AG04450 (cell line): ENCODE results near the gene STK26. TPM values are rescaled to one million over a fixed set of nuclear protein-coding genes. Genes with fewer than 3 reads are reported as not detected.
"Not testable (repeated sequence)": the region's sequence is repeated elsewhere in the genome, so short reads cannot be mapped to it uniquely, and the experiment has no call there.

Experiments
- CTCF ChIA-PET: fragments of 300-600, 350-600 bp; formaldehyde crosslinking; extraction: SDS; loops from one replicate; lab custom pipeline; 2022; ENCODE audit warnings: antibody characterized with exemption, inconsistent platforms; lab: Charles Lee
- POLR2A ChIA-PET: fragments of 350-600 bp; formaldehyde crosslinking; extraction: SDS; loops from one replicate; lab custom pipeline; 2021; ENCODE audit warnings: antibody characterized with exemption, inconsistent platforms; lab: Yijun Ruan, JAX
- DNase-seq: peaks from one replicate; pipeline ENCODE4 v3.0.0-alpha.2; 2011; ENCODE audit warnings: low read depth, low spot score
- H3K27ac ChIP-seq: one replicate; pipeline ENCODE4 v1.5.1; 2012; ENCODE audit warnings: low read depth, low read length, control low read depth
- H3K27me3 ChIP-seq: one replicate; pipeline ENCODE4 v1.6.0; 2012; ENCODE audit warnings: low read length; ENCODE audit not compliant: control insufficient read depth, insufficient read depth
- H3K4me3 ChIP-seq: 2 replicates; pipeline ENCODE4 v1.5.1; 2011; ENCODE audit warnings: mild to moderate bottlenecking, low read depth, low read length, control low read depth
- H3K9me3 ChIP-seq: 2 replicates; pipeline ENCODE4 v1.5.1; 2012; ENCODE audit warnings: low read length; ENCODE audit not compliant: control insufficient read depth, insufficient read depth
- CTCF ChIP-seq: IDR thresholded peaks from 2 replicates; pipeline ENCODE4 v1.5.1; 2011; ENCODE audit warnings: low read depth, low read length, control low read depth, inconsistent platforms
- polyA plus RNA-seq: library from polyadenylated mRNA; depleted of rRNA; stranded (reverse); fragments of >200 nt; gene quantifications from 2 replicates; pipeline ENCODE4 v1.2.3, GENCODE V29; 2011

The STK26 gene
- polyA plus RNA-seq, 1 experiment: 0.61 TPM

- POLR2A ChIA-PET: no interaction called here
- H3K27ac ChIP-seq: no peak overlapping the region
- no peaks in the 10 kb centered on the region for H3K9me3 ChIP-seq
- TF ChIP-seq CTCF: no peak
- H3K27me3 ChIP-seq: no peaks in the 10 kb centered on the region
- H3K4me3 ChIP-seq: no peak overlapping the region
- CTCF ChIA-PET: no interaction called here
- DNase-seq: no peak
Measured at GRCh38 chrX:131987252-131987651, 35.9 kb upstream of the STK26 start.

GRCh38 chrX:131988236-131988635 lies 34.9 kb upstream of the STK26 start:
- H3K4me3 ChIP-seq: no peak overlapping the region
- no peaks in the 10 kb centered on the region for H3K9me3 ChIP-seq
- no peaks in the 10 kb centered on the region for H3K27me3 ChIP-seq
- no peak overlapping the region for H3K27ac ChIP-seq
- TF ChIP-seq CTCF: no peak
- DNase-seq: no peak
- ChIA-PET POLR2A (no interaction called here), CTCF (no interaction called here)

GRCh38 chrX:132001127-132001526 lies 22.0 kb upstream of the STK26 start:
- H3K27ac ChIP-seq: no peak overlapping the region
- H3K4me3 ChIP-seq: no peak overlapping the region
- H3K27me3 ChIP-seq: no peaks in the 10 kb centered on the region
- TF ChIP-seq CTCF: no peak
- H3K9me3 ChIP-seq: no peaks in the 10 kb centered on the region
- ChIA-PET POLR2A (no interaction called here), CTCF (no interaction called here)
- no peak for DNase-seq

GRCh38 chrX:132004728-132005127 lies 18.4 kb upstream of the STK26 start:
- no peak overlapping the region for H3K27ac ChIP-seq
- no peak for TF ChIP-seq CTCF
- CTCF ChIA-PET: no interaction called here
- H3K27me3 ChIP-seq: no peaks in the 10 kb centered on the region
- POLR2A ChIA-PET: no interaction called here
- no peaks in the 10 kb centered on the region for H3K9me3 ChIP-seq
- no peak overlapping the region for H3K4me3 ChIP-seq
- DNase-seq: no peak

GRCh38 chrX:132009350-132009749 lies 13.8 kb upstream of the STK26 start:
- Histone ChIP-seq H3K9me3 (no peaks in the 10 kb centered on the region), H3K4me3 (no peak overlapping the region), H3K27ac (no peak overlapping the region), H3K27me3 (no peaks in the 10 kb centered on the region)
- ChIA-PET POLR2A (no interaction called here), CTCF (no interaction called here)
- DNase-seq: no peak
- no peak for TF ChIP-seq CTCF

GRCh38 chrX:132010213-132010612 lies 12.9 kb upstream of the STK26 start:
- CTCF ChIA-PET, H3K9me3 ChIP-seq, POLR2A ChIA-PET, H3K27ac ChIP-seq, H3K27me3 ChIP-seq, DNase-seq, H3K4me3 ChIP-seq: not testable (repeated sequence)
